Stimulated activated CD4-positive, alpha-beta T cell treated with anti-CD3 and anti-CD28 coated beads, Interleukin-2, amount 100 ng/mL, for 48 hours (primary cell): ENCODE results near the gene STYX.
"Not testable (repeated sequence)": the region's sequence is repeated elsewhere in the genome, so short reads cannot be mapped to it uniquely, and the experiment has no call there.

Experiments used
- DNase-seq, 2 donors: peaks; one replicate each; pipeline ENCODE4 v3.0.0-alpha.2; 2020

Gene STYX

GRCh38 chr14:52729035-52729434 lies 931 bp upstream of the STYX start:
- DNase-seq: not testable (repeated sequence)

- no peak for DNase-seq
Measured at GRCh38 chr14:52729585-52729924, 411 bp upstream of the STYX start.

- no peak for DNase-seq
Measured at GRCh38 chr14:52730709-52731111, 744 bp downstream of the STYX start.

- DNase-seq: no peak
Measured at GRCh38 chr14:52733824-52734223, 3.9 kb downstream of the STYX start.

- DNase-seq: no peak
Measured at GRCh38 chr14:52735921-52736489, 6.0 kb downstream of the STYX start.

GRCh38 chr14:52738409-52738808 lies 8.4 kb downstream of the STYX start:
- no peak for DNase-seq

- DNase-seq: no peak
Measured at GRCh38 chr14:52740751-52741150, 10.8 kb downstream of the STYX start.

GRCh38 chr14:52741865-52742264 lies 11.9 kb downstream of the STYX start:
- DNase-seq: no peak

GRCh38 chr14:52748647-52749292 lies 18.8 kb downstream of the STYX start:
- DNase-seq: no peak

- DNase-seq: no peak
Measured at GRCh38 chr14:52755607-52756316, 25.8 kb downstream of the STYX start.

GRCh38 chr14:52759145-52759544 lies 29.2 kb downstream of the STYX start:
- no peak for DNase-seq

- DNase-seq: not testable (repeated sequence)
Measured at GRCh38 chr14:52762923-52763322, 33.0 kb downstream of the STYX start.

GRCh38 chr14:52767058-52767833 lies 37.3 kb downstream of the STYX start:
- DNase-seq: no peak

- no peak for DNase-seq
Measured at GRCh38 chr14:52769887-52770286, 39.9 kb downstream of the STYX start.

- no peak for DNase-seq
Measured at GRCh38 chr14:52776816-52777215, 46.9 kb downstream of the STYX start.

GRCh38 chr14:52778702-52779101 lies 48.7 kb downstream of the STYX start:
- DNase-seq: no peak

GRCh38 chr14:52780893-52781292 lies 50.9 kb downstream of the STYX start:
- no peak for DNase-seq

- DNase-seq: no peak
Measured at GRCh38 chr14:52781629-52782028, 51.7 kb downstream of the STYX start.

- no peak for DNase-seq
Measured at GRCh38 chr14:52783206-52783605, 53.2 kb downstream of the STYX start.

GRCh38 chr14:52786887-52787286 lies 56.9 kb downstream of the STYX start:
- no peak for DNase-seq

- no peak for DNase-seq
Measured at GRCh38 chr14:52789118-52789517, 59.2 kb downstream of the STYX start.

GRCh38 chr14:52790011-52790755 lies 60.2 kb downstream of the STYX start:
- no peak for DNase-seq

GRCh38 chr14:52790756-52791222 lies 60.8 kb downstream of the STYX start:
- no peak for DNase-seq
